WTC11 (cell line): Measurements from ENCODE around the gene SPATA2. TPM values are rescaled to one million over a fixed set of nuclear protein-coding genes. Genes with fewer than 3 reads are reported as not detected.
"Not testable (repeated sequence)": the region's sequence is repeated elsewhere in the genome, so short reads cannot be mapped to it uniquely, and the experiment has no call there.

ENCODE experiments used
- ATAC-seq: fragments of 200-7000 bp; cut with Tn5 transposase; 2 replicates; pipeline ENCODE4 v1.10.0; 2021; ENCODE audit warnings: mild to moderate bottlenecking, moderate library complexity
- CTCF ChIA-PET: fragments of 300-600 bp; sonication (Branson Sonifier 250); formaldehyde crosslinking; loops from one replicate; lab custom pipeline; 2021; ENCODE audit warnings: antibody characterized with exemption; lab: Charles Lee
- POLR2A ChIA-PET: fragments of 350-600 bp; sonication (Branson Sonifier 250); formaldehyde crosslinking; loops from one replicate; lab custom pipeline; 2021; ENCODE audit warnings: antibody characterized with exemption; lab: Charles Lee
- DNase-seq: peaks from one replicate; pipeline ENCODE4 v3.0.0; 2021; ENCODE audit warnings: low spot score
- H3K27ac Mint-ChIP-seq: 2 replicates; pipeline ENCODE4 v1.8.0; 2021; ENCODE audit warnings: mixed read lengths
- H3K27me3 Mint-ChIP-seq: 2 replicates; pipeline ENCODE4 v1.8.0; 2021; ENCODE audit warnings: low read depth, mild to moderate bottlenecking, moderate library complexity, mixed read lengths
- H3K36me3 Mint-ChIP-seq: 2 replicates; pipeline ENCODE4 v1.8.0; 2021; ENCODE audit warnings: mixed read lengths
- H3K4me1 Mint-ChIP-seq: 2 replicates; pipeline ENCODE4 v1.8.0; 2022; ENCODE audit warnings: mixed read lengths
- H3K4me3 Mint-ChIP-seq: 2 replicates; pipeline ENCODE4 v1.8.0; 2021; ENCODE audit warnings: mild to moderate bottlenecking, moderate library complexity, mixed read lengths
- H3K9me3 Mint-ChIP-seq: 2 replicates; pipeline ENCODE4 v1.8.0; 2021; ENCODE audit warnings: mixed read lengths
- AFF4 ChIP-seq: sonication (generic); formaldehyde crosslinking; IDR thresholded peaks from 2 replicates; pipeline ENCODE4 v1.8.1; 2023; ENCODE audit warnings: mild to moderate bottlenecking, missing genetic modification reagents, borderline replicate concordance
- EMX1 ChIP-seq: fragments of 250-450 bp; sonication (Bioruptor Pico); IDR thresholded peaks from 2 replicates; pipeline ENCODE4 v1.8.0; 2021; ENCODE audit warnings: mild to moderate bottlenecking
- FOXP1 ChIP-seq: sonication (generic); formaldehyde crosslinking; IDR thresholded peaks from 2 replicates; pipeline ENCODE4 v1.8.0; 2022; ENCODE audit warnings: missing genetic modification reagents, mild to moderate bottlenecking, moderate library complexity, borderline replicate concordance
- GABPB1 ChIP-seq: sonication (generic); formaldehyde crosslinking; IDR thresholded peaks from 2 replicates; pipeline ENCODE4 v1.8.1; 2023; ENCODE audit warnings: mild to moderate bottlenecking, missing genetic modification reagents
- IRF2 ChIP-seq: sonication (generic); formaldehyde crosslinking; IDR thresholded peaks from 2 replicates; pipeline ENCODE4 v1.8.0; 2022; ENCODE audit warnings: low read depth, missing genetic modification reagents, borderline replicate concordance
- JAZF1 ChIP-seq: fragments of 250-450 bp; sonication (Bioruptor Pico); IDR thresholded peaks from 2 replicates; pipeline ENCODE4 v1.9.0; 2021; ENCODE audit warnings: moderate library complexity, mild to moderate bottlenecking, inconsistent platforms
- NR1H2 ChIP-seq: sonication (generic); formaldehyde crosslinking; IDR thresholded peaks from 2 replicates; pipeline ENCODE4 v1.9.0; 2021; ENCODE audit warnings: mild to moderate bottlenecking, moderate library complexity, missing genetic modification reagents
- PRRX2 ChIP-seq: fragments of 250-450 bp; sonication (Bioruptor Pico); IDR thresholded peaks from 2 replicates; pipeline ENCODE4 v1.8.0; 2021; ENCODE audit warnings: mild to moderate bottlenecking
- ZNF232 ChIP-seq: sonication (generic); formaldehyde crosslinking; IDR thresholded peaks from 2 replicates; pipeline ENCODE4 v1.8.0; 2022; ENCODE audit warnings: mild to moderate bottlenecking, missing genetic modification reagents
- ZNF263 ChIP-seq: sonication (generic); formaldehyde crosslinking; IDR thresholded peaks from 2 replicates; pipeline ENCODE4 v1.8.1; 2022; ENCODE audit warnings: low read depth, mild to moderate bottlenecking, moderate library complexity, missing genetic modification reagents
- ZNF423 ChIP-seq: fragments of 250-450 bp; sonication (Bioruptor Pico); IDR thresholded peaks from 2 replicates; pipeline ENCODE4 v2.1.2; 2022; ENCODE audit warnings: mild to moderate bottlenecking, moderate library complexity
- ZNF512 ChIP-seq: sonication (generic); formaldehyde crosslinking; IDR thresholded peaks from 2 replicates; pipeline ENCODE4 v1.8.1; 2022; ENCODE audit warnings: missing genetic modification reagents, borderline replicate concordance
- ZNF671 ChIP-seq: fragments of 250-450 bp; sonication (Bioruptor Pico); IDR thresholded peaks from 2 replicates; pipeline ENCODE4 v1.8.0; 2021; ENCODE audit warnings: mild to moderate bottlenecking
- total RNA-seq: library from RNA; stranded (reverse); gene quantifications from 3 replicates; pipeline ENCODE4 v1.2.3, GENCODE V29; 2021

SPATA2 gene
- total RNA-seq, 1 experiment from 2014 or later: 11.3 TPM

DNA sequence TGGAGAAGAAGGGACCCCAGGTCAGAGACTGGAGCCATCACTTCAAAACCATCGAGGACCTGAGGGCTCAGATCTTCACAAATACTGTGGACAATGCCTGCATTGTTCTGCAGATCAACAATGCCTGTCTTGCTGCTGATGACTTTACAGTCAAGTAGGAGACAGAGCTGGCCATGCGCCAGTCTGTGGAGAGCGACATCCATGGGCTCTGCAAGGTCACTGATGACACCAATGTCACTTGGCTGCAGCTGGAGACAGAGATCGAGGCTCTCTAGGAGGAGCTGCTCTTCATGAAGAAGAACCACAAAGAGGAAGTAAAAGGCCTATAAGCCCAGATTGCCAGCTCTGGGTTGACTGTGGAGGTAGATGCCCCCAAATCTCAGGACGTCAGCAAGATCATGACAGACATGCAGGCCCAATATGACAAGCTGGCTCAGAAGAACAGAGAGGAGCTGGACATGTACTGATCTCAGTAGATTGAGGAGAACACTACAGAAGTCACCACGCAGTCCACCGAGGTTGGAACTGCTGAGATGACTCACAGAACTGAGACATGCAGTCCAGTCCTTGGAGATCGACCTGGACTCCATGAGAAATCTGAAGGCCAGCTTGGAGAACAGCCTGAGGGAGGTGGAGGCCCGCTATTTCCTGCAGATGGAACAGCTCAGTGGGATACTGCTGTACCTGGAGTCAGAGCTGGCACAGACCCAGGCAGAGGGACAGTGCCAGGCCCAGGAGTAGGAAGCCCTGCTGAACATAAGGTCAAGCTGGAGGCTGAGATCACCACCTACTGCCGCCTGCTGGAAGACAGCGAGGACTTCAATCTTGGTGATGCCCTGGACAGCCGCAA lies 42.0 kb upstream of the SPATA2 start:
- H3K4me3 Mint-ChIP-seq, ATAC-seq, H3K27me3 Mint-ChIP-seq, H3K4me1 Mint-ChIP-seq, POLR2A ChIA-PET, H3K27ac Mint-ChIP-seq, H3K9me3 Mint-ChIP-seq: not testable (repeated sequence)
- peak; percentile 18 for DNase-seq
- TF ChIP-seq FOXP1 (CRISPR knock-in tag): 0 out of 2 replicates have a peak, but pooled peaks have one; percentile 17
- peaks cover 48% of the 10 kb centered on the region for H3K36me3 Mint-ChIP-seq
- CTCF ChIA-PET: interaction anchor here (0.6 to 1.8 kb wide), 6 partner anchors 10 to 158 kb away, joined by 3 to 7 read pairs (median 3); no protein-coding TSS in a partner anchor

GRCh38 chr20:49956689-49957088 lies 41.4 kb upstream of the SPATA2 start:
- ChIA-PET CTCF (interaction anchor here (0.6 to 1.8 kb wide), 3 partner anchors 22 to 159 kb away, joined by 3 to 7 read pairs (median 4); no protein-coding TSS in a partner anchor), POLR2A (interaction anchor here (0.6 kb wide), 1 partner anchor 10 kb away, joined by 3 read pairs; no protein-coding TSS in a partner anchor)
- peaks cover 55% of the 10 kb centered on the region for H3K36me3 Mint-ChIP-seq
- H3K27me3 Mint-ChIP-seq: no peaks in the 10 kb centered on the region
- no peak overlapping the region for H3K4me3 Mint-ChIP-seq
- DNase-seq: no peak
- TF ChIP-seq AFF4 (CRISPR knock-in tag): no peak
- TF ChIP-seq FOXP1 (CRISPR knock-in tag): no peak
- no peak for TF ChIP-seq PRRX2 (CRISPR knock-in tag)
- TF ChIP-seq ZNF512 (CRISPR knock-in tag): no peak
- no peak for TF ChIP-seq ZNF423
- no peak for TF ChIP-seq GABPB1 (CRISPR knock-in tag)
- TF ChIP-seq ZNF263: no peak
- TF ChIP-seq ZNF671 (CRISPR knock-in tag): no peak
- TF ChIP-seq EMX1: no peak
- peaks cover 5% of the 10 kb centered on the region for H3K9me3 Mint-ChIP-seq
- no peak overlapping the region for H3K27ac Mint-ChIP-seq
- no peaks in the 10 kb centered on the region for H3K4me1 Mint-ChIP-seq
- no peak for ATAC-seq

DNA sequence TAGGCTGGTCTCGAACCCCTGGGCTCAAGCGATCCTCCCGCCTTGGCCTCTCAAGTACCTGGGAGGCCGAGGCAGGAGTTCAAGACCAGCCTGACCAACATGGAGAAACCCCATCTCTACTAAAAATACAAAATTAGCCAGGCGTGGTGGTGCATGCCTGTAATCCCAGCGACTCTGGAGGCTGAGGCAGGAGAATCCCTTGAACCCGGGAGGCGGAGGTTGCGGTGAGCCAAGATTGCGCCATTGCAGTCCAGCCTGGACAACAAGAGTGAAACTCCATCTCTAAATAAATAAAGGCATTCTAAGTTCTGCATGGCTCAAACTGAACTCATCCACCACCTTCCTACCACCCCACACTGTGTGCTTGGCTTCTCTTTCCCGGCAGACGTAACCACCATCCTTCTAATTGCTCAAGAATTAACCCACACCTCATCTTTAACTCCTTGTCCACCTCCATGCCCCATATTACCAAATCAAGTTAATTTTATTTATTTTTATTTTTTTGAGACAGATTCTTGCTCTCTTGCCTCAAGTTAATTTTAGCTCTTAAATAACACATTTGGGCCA lies 40.6 kb upstream of the SPATA2 start:
- DNase-seq, CTCF ChIA-PET, H3K27ac Mint-ChIP-seq, ATAC-seq, POLR2A ChIA-PET, H3K4me3 Mint-ChIP-seq, H3K27me3 Mint-ChIP-seq, H3K4me1 Mint-ChIP-seq, H3K9me3 Mint-ChIP-seq: not testable (repeated sequence)
- peaks cover 57% of the 10 kb centered on the region for H3K36me3 Mint-ChIP-seq

GRCh38 chr20:49955167-49955566 lies 39.8 kb upstream of the SPATA2 start:
- Mint-ChIP-seq H3K27me3 (no peaks in the 10 kb centered on the region; the same call in 1 of the 2 replicates), H3K9me3 (no peaks in the 10 kb centered on the region), H3K36me3 (peaks cover 64% of the 10 kb centered on the region), H3K4me1 (no peaks in the 10 kb centered on the region), H3K27ac (no peak overlapping the region; the same call in 1 of the 2 replicates), H3K4me3 (no peak overlapping the region)
- no peak for TF ChIP-seq JAZF1 (CRISPR knock-in tag)
- TF ChIP-seq ZNF232: no peak
- TF ChIP-seq NR1H2 (CRISPR knock-in tag): no peak
- TF ChIP-seq IRF2 (CRISPR knock-in tag): no peak
- no peak for ATAC-seq
- ChIA-PET CTCF (interaction anchor here (1.4 kb wide), 1 partner anchor 24 kb away, joined by 4 read pairs; no protein-coding TSS in a partner anchor), POLR2A (no interaction called here)
- no peak for DNase-seq
